ENCODE measurements around the gene EXOSC3.
"Not testable (repeated sequence)": the region's sequence is repeated elsewhere in the genome, so short reads cannot be mapped to it uniquely, and the experiment has no call there.

The EXOSC3 gene

GRCh38 chr9:37784616-37785483, at the start of gene EXOSC3:
TSS of gene EXOSC3 (minus strand) at chr9:37785064. CDS start at chr9:37785044, 20 bp downstream.
- DNase-seq: peak; percentile 24

- DNase-seq: no peak
Observed at GRCh38 chr9:37827483-37828165, 42.8 kb upstream of the EXOSC3 start.

GRCh38 chr9:37825174-37825573, 40.3 kb upstream of the EXOSC3 start:
- not testable (repeated sequence) for DNase-seq

- DNase-seq: no peak
Observed at GRCh38 chr9:37820142-37820541, 35.3 kb upstream of the EXOSC3 start.

GRCh38 chr9:37818849-37819248, 34.0 kb upstream of the EXOSC3 start:
- no peak for DNase-seq

GRCh38 chr9:37812773-37813379, 28.0 kb upstream of the EXOSC3 start:
- DNase-seq: no peak

GRCh38 chr9:37811906-37812476, 27.1 kb upstream of the EXOSC3 start:
- no peak for DNase-seq

- DNase-seq: not testable (repeated sequence)
Observed at GRCh38 chr9:37809676-37810075, 24.8 kb upstream of the EXOSC3 start.

- DNase-seq: no peak
Observed at GRCh38 chr9:37806271-37806670, 21.4 kb upstream of the EXOSC3 start.

- no peak for DNase-seq
Observed at GRCh38 chr9:37801959-37802711, 17.3 kb upstream of the EXOSC3 start.

GRCh38 chr9:37801287-37801850, 16.5 kb upstream of the EXOSC3 start:
- no peak for DNase-seq

GRCh38 chr9:37800631-37801286, 15.9 kb upstream of the EXOSC3 start, which contains the start of gene DCAF10:
TSS of gene DCAF10 (plus strand) at chr9:37800797. CDS start at chr9:37800867, 70 bp downstream.
- DNase-seq: peak; percentile 48

GRCh38 chr9:37798677-37799076, 13.8 kb upstream of the EXOSC3 start:
- no peak for DNase-seq

GRCh38 chr9:37796232-37796631, 11.4 kb upstream of the EXOSC3 start:
- DNase-seq: no peak

- no peak for DNase-seq
Observed at GRCh38 chr9:37792122-37792521, 7.3 kb upstream of the EXOSC3 start.

GRCh38 chr9:37790096-37790495, 5.2 kb upstream of the EXOSC3 start:
- no peak for DNase-seq

- DNase-seq: no peak
Observed at GRCh38 chr9:37788332-37788731, 3.5 kb upstream of the EXOSC3 start.

- no peak for DNase-seq
Observed at GRCh38 chr9:37787059-37787458, 2.2 kb upstream of the EXOSC3 start.

- DNase-seq: no peak
Observed at GRCh38 chr9:37784291-37784615, 611 bp downstream of the EXOSC3 start.

- no peak for DNase-seq
Observed at GRCh38 chr9:37778534-37778933, 6.3 kb downstream of the EXOSC3 start.

GRCh38 chr9:37776328-37776727, 8.5 kb downstream of the EXOSC3 start:
- no peak for DNase-seq
